ENCODE measurements around the gene TBC1D21.
A peak's percentile ranks its signal among the peaks of the same experiment; 100 is the strongest.

Gene TBC1D21

GRCh38 chr15:73907035-73907408, 33.7 kb downstream of the TBC1D21 start:
- Histone ChIP-seq H3K4me3 (ENCODE audit: low read depth, low read length) (no peak overlapping the region), H3K9me3 (ENCODE audit: severe bottlenecking) (no peaks in the 10 kb centered on the region), H3K27me3 (ENCODE audit: insufficient read depth, low read depth, severe bottlenecking) (no peaks in the 10 kb centered on the region), H3K36me3 (no peaks in the 10 kb centered on the region; the same call in 1 of the 2 replicates), H3K27ac (no peak overlapping the region)
- DNase-seq: no peak
- no peak for TF ChIP-seq CTCF (IDR thresholded peaks at IDR 0.05; ENCODE audit: low read depth, low read length)

GRCh38 chr15:73908030-73908821, 34.9 kb downstream of the TBC1D21 start:
- peak; percentile 87 for DNase-seq

GRCh38 chr15:73908822-73909122, 35.4 kb downstream of the TBC1D21 start:
- Histone ChIP-seq H3K4me3 (ENCODE audit: low read depth, low read length) (no peak overlapping the region), H3K9me3 (ENCODE audit: severe bottlenecking) (no peaks in the 10 kb centered on the region), H3K27ac (no peak overlapping the region), H3K36me3 (no peaks in the 10 kb centered on the region; the same call in 1 of the 2 replicates), H3K27me3 (ENCODE audit: insufficient read depth, low read depth, severe bottlenecking) (no peaks in the 10 kb centered on the region)
- DNase-seq: no peak
- TF ChIP-seq CTCF (IDR thresholded peaks at IDR 0.05; ENCODE audit: low read depth, low read length): no peak

More at GRCh38 chr15:73908030-73908821, 34.9 kb downstream of the TBC1D21 start:
- Histone ChIP-seq H3K27me3 (ENCODE audit: insufficient read depth, low read depth, severe bottlenecking) (no peaks in the 10 kb centered on the region), H3K4me3 (ENCODE audit: low read depth, low read length) (no peak overlapping the region), H3K9me3 (ENCODE audit: severe bottlenecking) (no peaks in the 10 kb centered on the region), H3K36me3 (no peaks in the 10 kb centered on the region; the same call in 1 of the 2 replicates), H3K27ac (no peak overlapping the region)
- peak; percentile 95 for TF ChIP-seq CTCF (IDR thresholded peaks at IDR 0.05; ENCODE audit: low read depth, low read length)

GRCh38 chr15:73909651-73910050, 36.3 kb downstream of the TBC1D21 start:
- Histone ChIP-seq H3K36me3 (no peaks in the 10 kb centered on the region; the same call in 1 of the 2 replicates), H3K27me3 (ENCODE audit: insufficient read depth, low read depth, severe bottlenecking) (no peaks in the 10 kb centered on the region), H3K4me3 (ENCODE audit: low read depth, low read length) (no peak overlapping the region), H3K27ac (no peak overlapping the region), H3K9me3 (ENCODE audit: severe bottlenecking) (no peaks in the 10 kb centered on the region)
- no peak for TF ChIP-seq CTCF (IDR thresholded peaks at IDR 0.05; ENCODE audit: low read depth, low read length)
- no peak for DNase-seq

GRCh38 chr15:73910522-73911303, 37.3 kb downstream of the TBC1D21 start:
- peak; percentile 49 for DNase-seq
- no peaks in the 10 kb centered on the region for H3K9me3 ChIP-seq (ENCODE audit: severe bottlenecking)
- H3K36me3 ChIP-seq: no peaks in the 10 kb centered on the region; the same call in 1 of the 2 replicates
- no peak for TF ChIP-seq CTCF (IDR thresholded peaks at IDR 0.05; ENCODE audit: low read depth, low read length)
- H3K27ac ChIP-seq: peak overlapping the region; percentile 42
- no peak overlapping the region for H3K4me3 ChIP-seq (ENCODE audit: low read depth, low read length)
- H3K27me3 ChIP-seq (ENCODE audit: insufficient read depth, low read depth, severe bottlenecking): no peaks in the 10 kb centered on the region
